GM19099 (cell line): ENCODE results near the gene EFNA1.

Source experiments
- POLR2A ChIP-seq: IDR thresholded peaks from 3 replicates; pipeline ENCODE4 v1.6.1; 2011; ENCODE audit warnings: low read depth; ENCODE audit not compliant: insufficient read length; ENCODE audit errors: extremely low read depth

The EFNA1 gene

GRCh38 chr1:155173478-155174323, 46.0 kb downstream of the EFNA1 start, which contains the start of gene TRIM46:
TSS of gene TRIM46 (plus strand) at chr1:155173849. CDS start at chr1:155173967, 118 bp downstream.
- no peak for TF ChIP-seq POLR2A

- TF ChIP-seq POLR2A = no peak
Observed at GRCh38 chr1:155174324-155175280, 46.9 kb downstream of the EFNA1 start.

- no peak for TF ChIP-seq POLR2A
Observed at GRCh38 chr1:155175281-155175926, 47.7 kb downstream of the EFNA1 start.

GRCh38 chr1:155175927-155176371, 48.3 kb downstream of the EFNA1 start:
- TF ChIP-seq POLR2A = no peak

- no peak for TF ChIP-seq POLR2A
Observed at GRCh38 chr1:155176544-155177071, 48.9 kb downstream of the EFNA1 start.

- no peak for TF ChIP-seq POLR2A
Observed at GRCh38 chr1:155177192-155177917, 49.7 kb downstream of the EFNA1 start.

GRCh38 chr1:155177918-155178281, 50.2 kb downstream of the EFNA1 start:
- no peak for TF ChIP-seq POLR2A

- no peak for TF ChIP-seq POLR2A
Observed at GRCh38 chr1:155178441-155179111, 50.9 kb downstream of the EFNA1 start.

- no peak for TF ChIP-seq POLR2A
Observed at GRCh38 chr1:155179112-155180031, 51.7 kb downstream of the EFNA1 start.

GRCh38 chr1:155181371-155182051, 53.8 kb downstream of the EFNA1 start:
- no peak for TF ChIP-seq POLR2A

- TF ChIP-seq POLR2A = no peak
Observed at GRCh38 chr1:155182052-155182550, 54.4 kb downstream of the EFNA1 start.

GRCh38 chr1:155183775-155184221, 56.1 kb downstream of the EFNA1 start:
- TF ChIP-seq POLR2A = no peak
